Fibroblast of pulmonary artery (primary cell): ENCODE measurements around the gene MAMDC2.

Source experiments
- DNase-seq: peaks from one replicate; pipeline ENCODE4 v3.0.0-alpha.2; 2010; ENCODE audit warnings: low read depth
- H3K4me3 ChIP-seq: replicated peaks from 2 replicates; pipeline ENCODE4 v1.5.1; 2011; ENCODE audit warnings: low read depth, mild to moderate bottlenecking, control low read depth, low read length, moderate library complexity
- CTCF ChIP-seq: IDR thresholded peaks from 2 replicates; pipeline ENCODE4 v1.5.1; 2011; ENCODE audit warnings: mild to moderate bottlenecking, control low read depth, low read length, inconsistent platforms; ENCODE audit errors: missing control alignments

MAMDC2 gene

GRCh38 chr9:70053864-70054263 lies 10.2 kb downstream of the MAMDC2 start:
- no peak for TF ChIP-seq CTCF
- H3K4me3 ChIP-seq = no peak overlapping the region
- DNase-seq = peak; percentile 43

- no peak overlapping the region for H3K4me3 ChIP-seq
- TF ChIP-seq CTCF = no peak
- DNase-seq = no peak
Measured at GRCh38 chr9:70054521-70054920, 10.9 kb downstream of the MAMDC2 start.

GRCh38 chr9:70055406-70056210 lies 12.0 kb downstream of the MAMDC2 start:
- no peak overlapping the region for H3K4me3 ChIP-seq
- TF ChIP-seq CTCF = no peak
- no peak for DNase-seq

GRCh38 chr9:70056211-70056944 lies 12.7 kb downstream of the MAMDC2 start:
- TF ChIP-seq CTCF = no peak
- H3K4me3 ChIP-seq = no peak overlapping the region
- DNase-seq = no peak

- TF ChIP-seq CTCF = no peak
- no peak for DNase-seq
Measured at GRCh38 chr9:70058569-70059116, 15.0 kb downstream of the MAMDC2 start.

GRCh38 chr9:70060148-70060882 lies 16.7 kb downstream of the MAMDC2 start:
- no peak overlapping the region for H3K4me3 ChIP-seq
- no peak for DNase-seq
- TF ChIP-seq CTCF = no peak

More at GRCh38 chr9:70058569-70059116, 15.0 kb downstream of the MAMDC2 start:
- H3K4me3 ChIP-seq = no peak overlapping the region
